HEK293 (cell line): Measurements from ENCODE around the gene RASL10B.

Experiments used
- CTCF ChIA-PET: fragments of 350-600 bp; formaldehyde crosslinking; extraction: SDS; loops from one replicate; lab custom pipeline; 2021; ENCODE audit warnings: antibody characterized with exemption; lab: Yijun Ruan, JAX
- POLR2A ChIA-PET: fragments of 300-600 bp; formaldehyde crosslinking; extraction: SDS; loops from one replicate; lab custom pipeline; 2020; ENCODE audit warnings: antibody characterized with exemption, inconsistent platforms; lab: Yijun Ruan, JAX
- H3K27ac ChIP-seq: fragments of 200-500 bp; sonication (Bioruptor generic); 2 replicates; pipeline ENCODE4 v1.5.1; 2014; ENCODE audit warnings: low read depth, low read length, control low read depth, inconsistent platforms; ENCODE audit errors: extremely low read depth
- H3K36me3 ChIP-seq, 2 experiments: fragments of 200-500 bp in 1 of 2; sonication (Bioruptor generic) in 1 of 2; 1 replicate in 1 of 2; 2 replicates in 1 of 2; pipeline ENCODE4 v1.5.1; 2014 to 2017; ENCODE audit warnings: inconsistent platforms in 2 of 2, low read length in 2 of 2; ENCODE audit not compliant: control insufficient read depth in 2 of 2, insufficient read depth in 1 of 2
- H3K4me1 ChIP-seq: fragments of 200-500 bp; sonication (Bioruptor generic); 2 replicates; pipeline ENCODE4 v1.5.1; 2014; ENCODE audit warnings: mild to moderate bottlenecking, low read length, inconsistent platforms; ENCODE audit not compliant: control insufficient read depth, insufficient read depth
- H3K4me3 ChIP-seq: 2 replicates; pipeline ENCODE4 v1.5.1; 2011; ENCODE audit warnings: low read depth, mild to moderate bottlenecking, control low read depth, low read length, moderate library complexity
- H3K9me3 ChIP-seq: fragments of 200-500 bp; sonication (Bioruptor generic); 2 replicates; pipeline ENCODE4 v1.5.1; 2014; ENCODE audit warnings: low read depth, low read length, inconsistent platforms; ENCODE audit not compliant: control insufficient read depth, insufficient read depth
- PRDM10 ChIP-seq: fragments of 450-650 bp; formaldehyde crosslinking; IDR thresholded peaks from 2 replicates; pipeline ENCODE4 v1.5.1; 2016; ENCODE audit warnings: missing biosample characterization, missing genetic modification characterization
- REST ChIP-seq: fragments of 450-650 bp; formaldehyde crosslinking; IDR thresholded peaks from 2 replicates; pipeline ENCODE4 v1.5.1; 2016; ENCODE audit warnings: missing biosample characterization, missing genetic modification characterization
- SP7 ChIP-seq: fragments of 450-650 bp; formaldehyde crosslinking; IDR thresholded peaks from 2 replicates; pipeline ENCODE4 v1.5.1; 2016; ENCODE audit warnings: missing biosample characterization, missing genetic modification characterization
- ZBTB20 ChIP-seq: fragments of 450-650 bp; formaldehyde crosslinking; IDR thresholded peaks from 2 replicates; pipeline ENCODE4 v1.5.1; 2016; ENCODE audit warnings: missing biosample characterization, missing genetic modification characterization
- ZBTB48 ChIP-seq: fragments of 450-650 bp; formaldehyde crosslinking; IDR thresholded peaks from 2 replicates; pipeline ENCODE4 v1.5.1; 2016; ENCODE audit warnings: missing biosample characterization, missing genetic modification characterization
- ZNF112 ChIP-seq: fragments of 450-650 bp; formaldehyde crosslinking; IDR thresholded peaks from 2 replicates; pipeline ENCODE4 v1.5.0; 2017; ENCODE audit warnings: missing biosample characterization, missing genetic modification characterization
- ZNF133 ChIP-seq: fragments of 450-650 bp; formaldehyde crosslinking; IDR thresholded peaks from 2 replicates; pipeline ENCODE4 v1.5.1; 2016; ENCODE audit warnings: missing biosample characterization, missing genetic modification characterization
- ZNF146 ChIP-seq: fragments of 450-650 bp; formaldehyde crosslinking; IDR thresholded peaks from 2 replicates; pipeline ENCODE4 v1.5.1; 2016; ENCODE audit warnings: missing biosample characterization, missing genetic modification characterization
- ZNF157 ChIP-seq: fragments of 450-650 bp; formaldehyde crosslinking; IDR thresholded peaks from 2 replicates; pipeline ENCODE4 v1.5.1; 2016; ENCODE audit warnings: missing biosample characterization, missing genetic modification characterization
- ZNF211 ChIP-seq: fragments of 450-650 bp; formaldehyde crosslinking; IDR thresholded peaks from 2 replicates; pipeline ENCODE4 v1.5.1; 2016; ENCODE audit warnings: low read depth, missing biosample characterization, missing genetic modification characterization
- ZNF280D ChIP-seq: fragments of 450-650 bp; formaldehyde crosslinking; IDR thresholded peaks from 2 replicates; pipeline ENCODE4 v1.5.1; 2016; ENCODE audit warnings: missing biosample characterization, missing genetic modification characterization
- ZNF416 ChIP-seq: fragments of 450-650 bp; formaldehyde crosslinking; IDR thresholded peaks from 2 replicates; pipeline ENCODE4 v1.5.1; 2016; ENCODE audit warnings: missing biosample characterization, missing genetic modification characterization
- ZNF48 ChIP-seq: fragments of 450-650 bp; formaldehyde crosslinking; IDR thresholded peaks from 2 replicates; pipeline ENCODE4 v1.5.1; 2016; ENCODE audit warnings: missing biosample characterization, missing genetic modification characterization
- ZNF501 ChIP-seq: fragments of 450-650 bp; formaldehyde crosslinking; IDR thresholded peaks from 2 replicates; pipeline ENCODE4 v1.5.1; 2016; ENCODE audit warnings: missing biosample characterization, missing genetic modification characterization
- ZNF747 ChIP-seq: fragments of 450-650 bp; formaldehyde crosslinking; IDR thresholded peaks from 2 replicates; pipeline ENCODE4 v1.5.1; 2016; ENCODE audit warnings: missing biosample characterization, missing genetic modification characterization
- TF ChIP-seq, protein P1 (sequence below): fragments of 450-650 bp; formaldehyde crosslinking; IDR thresholded peaks from 2 replicates; pipeline ENCODE4 v1.5.1; 2016; ENCODE audit warnings: missing biosample characterization, missing genetic modification characterization
- TF ChIP-seq, protein P2 (sequence below): fragments of 450-650 bp; formaldehyde crosslinking; IDR thresholded peaks from 2 replicates; pipeline ENCODE4 v1.5.1; 2017; ENCODE audit warnings: missing biosample characterization, missing genetic modification characterization
- TF ChIP-seq, protein P3 (sequence below): fragments of 450-650 bp; formaldehyde crosslinking; IDR thresholded peaks from 2 replicates; pipeline ENCODE4 v1.5.1; 2016; ENCODE audit warnings: missing biosample characterization, missing genetic modification characterization

RASL10B gene

DNA sequence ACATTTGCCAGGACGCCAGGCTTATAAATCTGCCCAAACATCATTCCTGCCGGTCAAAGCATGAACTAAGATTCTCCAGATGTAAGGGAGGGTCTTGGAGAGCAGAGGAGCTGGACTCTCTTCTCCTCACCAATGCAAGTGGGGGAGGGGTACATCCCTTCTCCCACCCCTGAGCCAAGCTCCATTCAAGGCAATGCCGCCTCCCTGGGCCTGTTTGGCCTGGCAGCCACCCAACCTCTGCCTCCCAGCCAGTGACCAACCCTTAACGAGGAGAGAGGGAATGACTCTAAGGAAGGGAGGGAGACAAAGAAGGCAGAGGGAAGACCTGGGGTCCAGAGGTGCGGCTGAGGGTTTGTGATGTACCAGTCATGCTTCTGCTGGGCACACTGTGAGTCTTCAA is 43.1 kb downstream of the RASL10B start (continued):
- TF ChIP-seq, protein P1, sequence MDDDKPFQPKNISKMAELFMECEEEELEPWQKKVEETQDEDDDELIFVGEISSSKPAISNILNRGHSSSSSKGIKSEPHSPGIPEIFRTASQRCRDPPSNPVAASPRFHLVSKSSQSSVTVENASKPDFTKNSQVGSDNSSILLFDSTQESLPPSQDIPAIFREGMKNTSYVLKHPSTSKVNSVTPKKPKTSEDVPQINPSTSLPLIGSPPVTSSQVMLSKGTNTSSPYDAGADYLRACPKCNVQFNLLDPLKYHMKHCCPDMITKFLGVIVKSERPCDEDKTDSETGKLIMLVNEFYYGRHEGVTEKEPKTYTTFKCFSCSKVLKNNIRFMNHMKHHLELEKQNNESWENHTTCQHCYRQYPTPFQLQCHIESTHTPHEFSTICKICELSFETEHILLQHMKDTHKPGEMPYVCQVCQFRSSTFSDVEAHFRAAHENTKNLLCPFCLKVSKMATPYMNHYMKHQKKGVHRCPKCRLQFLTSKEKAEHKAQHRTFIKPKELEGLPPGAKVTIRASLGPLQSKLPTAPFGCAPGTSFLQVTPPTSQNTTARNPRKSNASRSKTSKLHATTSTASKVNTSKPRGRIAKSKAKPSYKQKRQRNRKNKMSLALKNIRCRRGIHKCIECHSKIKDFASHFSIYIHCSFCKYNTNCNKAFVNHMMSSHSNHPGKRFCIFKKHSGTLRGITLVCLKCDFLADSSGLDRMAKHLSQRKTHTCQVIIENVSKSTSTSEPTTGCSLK (tag by site-specific recombination): no peak
- peak; percentile 83 for TF ChIP-seq PRDM10 (tag by site-specific recombination)
- no peak for TF ChIP-seq ZNF280D
- TF ChIP-seq ZBTB48 (tag by site-specific recombination): peak; percentile 43; the same call in 1 of the 2 replicates
- TF ChIP-seq, protein P2, sequence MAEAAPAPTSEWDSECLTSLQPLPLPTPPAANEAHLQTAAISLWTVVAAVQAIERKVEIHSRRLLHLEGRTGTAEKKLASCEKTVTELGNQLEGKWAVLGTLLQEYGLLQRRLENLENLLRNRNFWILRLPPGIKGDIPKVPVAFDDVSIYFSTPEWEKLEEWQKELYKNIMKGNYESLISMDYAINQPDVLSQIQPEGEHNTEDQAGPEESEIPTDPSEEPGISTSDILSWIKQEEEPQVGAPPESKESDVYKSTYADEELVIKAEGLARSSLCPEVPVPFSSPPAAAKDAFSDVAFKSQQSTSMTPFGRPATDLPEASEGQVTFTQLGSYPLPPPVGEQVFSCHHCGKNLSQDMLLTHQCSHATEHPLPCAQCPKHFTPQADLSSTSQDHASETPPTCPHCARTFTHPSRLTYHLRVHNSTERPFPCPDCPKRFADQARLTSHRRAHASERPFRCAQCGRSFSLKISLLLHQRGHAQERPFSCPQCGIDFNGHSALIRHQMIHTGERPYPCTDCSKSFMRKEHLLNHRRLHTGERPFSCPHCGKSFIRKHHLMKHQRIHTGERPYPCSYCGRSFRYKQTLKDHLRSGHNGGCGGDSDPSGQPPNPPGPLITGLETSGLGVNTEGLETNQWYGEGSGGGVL (tag by site-specific recombination): peak; percentile 72
- TF ChIP-seq REST: no peak
- TF ChIP-seq ZNF157 (tag by site-specific recombination): no peak

DNA sequence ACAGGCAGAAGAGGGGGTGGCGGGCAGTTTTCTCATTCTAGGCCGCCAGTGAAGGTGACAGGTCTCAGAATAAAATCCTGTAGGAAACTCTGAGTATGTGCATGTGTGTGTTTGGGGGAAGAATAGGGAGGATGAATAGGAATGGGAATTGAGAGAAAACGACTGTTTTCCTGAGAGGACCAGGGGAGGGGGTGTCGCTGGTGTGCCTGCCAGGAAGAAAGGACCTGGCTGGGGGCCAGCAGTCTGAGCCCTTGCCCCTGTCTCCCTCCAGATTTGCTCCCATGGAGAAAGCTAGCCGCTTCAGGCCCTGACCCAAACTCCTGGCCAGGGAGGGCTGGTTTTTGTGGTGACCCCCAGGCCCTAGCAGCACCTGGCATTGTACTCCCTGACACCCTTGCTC is 43.6 kb downstream of the RASL10B start:
- no peak overlapping the region for H3K4me3 ChIP-seq
- H3K36me3 ChIP-seq: no peaks in the 10 kb centered on the region
- no peaks in the 10 kb centered on the region for H3K9me3 ChIP-seq
- no peak for TF ChIP-seq ZNF211 (tag by site-specific recombination)
- no peak for TF ChIP-seq ZNF146
- TF ChIP-seq ZNF747: no peak
- TF ChIP-seq ZNF48 (tag by site-specific recombination): no peak
- no peak for TF ChIP-seq ZBTB20 (tag by site-specific recombination)
- TF ChIP-seq, protein P3, sequence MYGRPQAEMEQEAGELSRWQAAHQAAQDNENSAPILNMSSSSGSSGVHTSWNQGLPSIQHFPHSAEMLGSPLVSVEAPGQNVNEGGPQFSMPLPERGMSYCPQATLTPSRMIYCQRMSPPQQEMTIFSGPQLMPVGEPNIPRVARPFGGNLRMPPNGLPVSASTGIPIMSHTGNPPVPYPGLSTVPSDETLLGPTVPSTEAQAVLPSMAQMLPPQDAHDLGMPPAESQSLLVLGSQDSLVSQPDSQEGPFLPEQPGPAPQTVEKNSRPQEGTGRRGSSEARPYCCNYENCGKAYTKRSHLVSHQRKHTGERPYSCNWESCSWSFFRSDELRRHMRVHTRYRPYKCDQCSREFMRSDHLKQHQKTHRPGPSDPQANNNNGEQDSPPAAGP (tag by site-specific recombination): no peak
- TF ChIP-seq ZNF501: no peak
- TF ChIP-seq SP7 (tag by site-specific recombination): no peak
- TF ChIP-seq ZNF416 (tag by site-specific recombination): no peak
- TF ChIP-seq ZNF133 (tag by site-specific recombination): no peak
- TF ChIP-seq ZNF112 (tag by site-specific recombination): no peak
- TF ChIP-seq, all 188 proteins: peak for 0
- ChIA-PET POLR2A (interaction anchor here (1.0 kb wide), 2 partner anchors 25 to 34 kb away, joined by 3 to 5 read pairs; partner anchors contain the start of gene TAF15), CTCF (interaction anchor here (0.9 to 2.7 kb wide), 4 partner anchors 8 to 34 kb away, joined by 3 to 26 read pairs (median 5); no protein-coding TSS in a partner anchor)
- Histone ChIP-seq H3K4me1 (peaks cover 10% of the 10 kb centered on the region; the same call in 1 of the 2 replicates), H3K27ac (no peak overlapping the region)
